ENCODE data around the gene HRC.

The HRC gene

GRCh38 chr19:49161987-49162386 lies 6.8 kb upstream of the HRC start:
- no peak overlapping the region for H3K4me3 ChIP-seq (ENCODE audit: low read length)
- TF ChIP-seq EZH2phosphoT487 (IDR thresholded peaks at IDR 0.05; ENCODE audit: low read depth) = no peak
- no peak for TF ChIP-seq CTCF (IDR thresholded peaks at IDR 0.05; ENCODE audit: low read depth, low read length)

GRCh38 chr19:49160450-49161189 lies 5.4 kb upstream of the HRC start:
- TF ChIP-seq EZH2phosphoT487 (IDR thresholded peaks at IDR 0.05; ENCODE audit: low read depth) (no peak), CTCF (IDR thresholded peaks at IDR 0.05; ENCODE audit: low read depth, low read length) (no peak)
- Histone ChIP-seq H3K27me3 (ENCODE audit: low read depth, low read length) (peaks cover 20% of the 10 kb centered on the region), H3K4me1 (ENCODE audit: low read length) (no peaks in the 10 kb centered on the region), H3K4me3 (ENCODE audit: low read length) (no peak overlapping the region), H3K36me3 (replicated peaks; ENCODE audit: low read depth, low read length) (no peaks in the 10 kb centered on the region), H3K27ac (ENCODE audit: low read length) (no peak overlapping the region), H2AFZ (ENCODE audit: low read depth, low read length) (no peak overlapping the region), H3K9ac (ENCODE audit: low read length) (no peak overlapping the region), H3K79me2 (ENCODE audit: low read length) (no peaks in the 10 kb centered on the region), H4K20me1 (ENCODE audit: insufficient read depth, low read length) (no peaks in the 10 kb centered on the region), H3K9me3 (ENCODE audit: insufficient read depth, low read length) (no peaks in the 10 kb centered on the region), H3K4me2 (ENCODE audit: low read length) (no peak overlapping the region)

More at GRCh38 chr19:49161987-49162386, 6.8 kb upstream of the HRC start:
- Histone ChIP-seq H4K20me1 (ENCODE audit: insufficient read depth, low read length) (no peaks in the 10 kb centered on the region), H3K4me1 (ENCODE audit: low read length) (no peaks in the 10 kb centered on the region), H3K79me2 (ENCODE audit: low read length) (no peaks in the 10 kb centered on the region), H3K9ac (ENCODE audit: low read length) (no peak overlapping the region), H3K27ac (ENCODE audit: low read length) (no peak overlapping the region), H3K27me3 (ENCODE audit: low read depth, low read length) (peaks cover 17% of the 10 kb centered on the region), H3K9me3 (ENCODE audit: insufficient read depth, low read length) (no peaks in the 10 kb centered on the region), H3K36me3 (replicated peaks; ENCODE audit: low read depth, low read length) (no peaks in the 10 kb centered on the region), H3K4me2 (ENCODE audit: low read length) (no peak overlapping the region), H2AFZ (ENCODE audit: low read depth, low read length) (no peak overlapping the region)

GRCh38 chr19:49157445-49158224 lies 2.4 kb upstream of the HRC start, which contains the start of gene TRPM4:
Gene TRPM4 (plus strand): TSS chr19:49157792. CDS start chr19:49157867, 75 bp downstream.
- H3K4me2 ChIP-seq (ENCODE audit: low read length) = no peak within 1 kb of the TSS

More at GRCh38 chr19:49157445-49158224, 2.4 kb upstream of the HRC start, which contains the start of gene TRPM4:
- TF ChIP-seq CTCF (IDR thresholded peaks at IDR 0.05; ENCODE audit: low read depth, low read length) = no peak
- Histone ChIP-seq H3K27me3 (ENCODE audit: low read depth, low read length) (peaks cover 9% of the 10 kb centered on the region), H3K9ac (ENCODE audit: low read length) (no peak within 1 kb of the TSS), H2AFZ (ENCODE audit: low read depth, low read length) (no peak within 1 kb of the TSS), H3K79me2 (ENCODE audit: low read length) (no peaks in the 10 kb centered on the region), H3K4me1 (ENCODE audit: low read length) (no peaks in the 10 kb centered on the region), H3K36me3 (replicated peaks; ENCODE audit: low read depth, low read length) (no peaks in the 10 kb centered on the region), H3K27ac (ENCODE audit: low read length) (no peak within 1 kb of the TSS), H3K9me3 (ENCODE audit: insufficient read depth, low read length) (no peaks in the 10 kb centered on the region), H3K4me3 (ENCODE audit: low read length) (no peak within 1 kb of the TSS), H4K20me1 (ENCODE audit: insufficient read depth, low read length) (no peaks in the 10 kb centered on the region)

Data from OCI-LY3 (cell line).